Activated T-helper 2 cell treated with anti-CD3 and anti-CD28 coated beads, Interferon-gamma antibody, Interleukin-2, Interleukin-4, amounts not matched to agents 10 μg/mL and 5 μg/mL and 100 μg/mL, durations not matched to agents 14 hours and 24 hours and 36 hours (primary cell): Measurements from ENCODE around the gene PROSER1. TPM values are rescaled to one million over a fixed set of nuclear protein-coding genes. Genes with fewer than 3 reads are reported as not detected.
"Not testable (repeated sequence)": the region's sequence is repeated elsewhere in the genome, so short reads cannot be mapped to it uniquely, and the experiment has no call there.

Experiments
- DNase-seq: peaks from one replicate; pipeline ENCODE4 v3.0.0; 2021; ENCODE audit warnings: low spot score
- H3K27ac Mint-ChIP-seq: one replicate; pipeline ENCODE4 v1.8.0; 2021; ENCODE audit warnings: mixed read lengths
- H3K27me3 Mint-ChIP-seq: one replicate; pipeline ENCODE4 v1.8.0; 2021; ENCODE audit warnings: low read depth, mixed read lengths
- H3K36me3 Mint-ChIP-seq: one replicate; pipeline ENCODE4 v1.8.0; 2021; ENCODE audit warnings: low read depth, mixed read lengths
- H3K4me1 Mint-ChIP-seq: one replicate; pipeline ENCODE4 v1.8.0; 2021; ENCODE audit warnings: low read depth, mixed read lengths
- H3K4me3 Mint-ChIP-seq: one replicate; pipeline ENCODE4 v1.8.0; 2021; ENCODE audit warnings: low read depth, mild to moderate bottlenecking, moderate library complexity, mixed read lengths
- H3K9me3 Mint-ChIP-seq: one replicate; pipeline ENCODE4 v1.8.0; 2021; ENCODE audit warnings: mixed read lengths
- intact Hi-C: fragments of 100-400 bp; cut with micrococcal nuclease; formaldehyde crosslinking; loops from one replicate; pipeline ENCODE4 v1.15.1; 2023
- total RNA-seq: library from RNA; stranded (reverse); gene quantifications from 2 replicates; pipeline ENCODE4 v1.2.3, GENCODE V29; 2022

The PROSER1 gene
- total RNA-seq, 1 donor from 2014 or later: 90.9 TPM

- Mint-ChIP-seq H3K27ac (no peak overlapping the region), H3K4me1 (peaks cover 15% of the 10 kb centered on the region), H3K9me3 (no peaks in the 10 kb centered on the region), H3K4me3 (no peak overlapping the region), H3K27me3 (no peaks in the 10 kb centered on the region), H3K36me3 (peaks cover 73% of the 10 kb centered on the region)
- DNase-seq: no peak
- intact Hi-C loops: no loop called here
These were observed 16.9 kb downstream of the PROSER1 start for GRCh38 chr13:39020853-39021462.

- Mint-ChIP-seq H3K27ac (peak overlapping the region; percentile 28), H3K4me1 (peaks cover 15% of the 10 kb centered on the region), H3K9me3 (no peaks in the 10 kb centered on the region), H3K27me3 (no peaks in the 10 kb centered on the region), H3K36me3 (peaks cover 76% of the 10 kb centered on the region), H3K4me3 (no peak overlapping the region)
- intact Hi-C loops: loop anchor here (2.0 kb wide), 1 partner anchor 66 kb away; no protein-coding TSS in a partner anchor
- DNase-seq: no peak
These were observed 21.1 kb downstream of the PROSER1 start for GRCh38 chr13:39016787-39017186.

- peaks cover 15% of the 10 kb centered on the region for H3K4me1 Mint-ChIP-seq
- intact Hi-C loops: loop anchor here (2.0 kb wide), 1 partner anchor 65 kb away; no protein-coding TSS in a partner anchor
- no peak overlapping the region for H3K27ac Mint-ChIP-seq
- no peak for DNase-seq
- H3K27me3 Mint-ChIP-seq: no peaks in the 10 kb centered on the region
- peaks cover 76% of the 10 kb centered on the region for H3K36me3 Mint-ChIP-seq
- H3K9me3 Mint-ChIP-seq: no peaks in the 10 kb centered on the region
- no peak overlapping the region for H3K4me3 Mint-ChIP-seq
These were observed 21.8 kb downstream of the PROSER1 start for GRCh38 chr13:39016087-39016486.

GRCh38 chr13:39013462-39013861 is 24.4 kb downstream of the PROSER1 start:
- intact Hi-C loops: no loop called here

GRCh38 chr13:39012608-39013007 is 25.3 kb downstream of the PROSER1 start:
- Mint-ChIP-seq H3K27ac (no peak overlapping the region), H3K36me3 (peaks cover 78% of the 10 kb centered on the region), H3K4me1 (peaks cover 4% of the 10 kb centered on the region), H3K4me3 (no peak overlapping the region), H3K9me3 (no peaks in the 10 kb centered on the region), H3K27me3 (no peaks in the 10 kb centered on the region)
- DNase-seq: no peak
- intact Hi-C loops: no loop called here

More at GRCh38 chr13:39013462-39013861, 24.4 kb downstream of the PROSER1 start:
- DNase-seq: no peak
- Mint-ChIP-seq H3K9me3 (no peaks in the 10 kb centered on the region), H3K4me3 (no peak overlapping the region), H3K4me1 (peaks cover 11% of the 10 kb centered on the region), H3K27me3 (no peaks in the 10 kb centered on the region), H3K36me3 (peaks cover 78% of the 10 kb centered on the region), H3K27ac (peak overlapping the region; percentile 1)

GRCh38 chr13:39006371-39007111 is 31.3 kb downstream of the PROSER1 start:
- H3K27me3 Mint-ChIP-seq, H3K9me3 Mint-ChIP-seq, DNase-seq, intact Hi-C loops, H3K27ac Mint-ChIP-seq, H3K4me1 Mint-ChIP-seq, H3K4me3 Mint-ChIP-seq: not testable (repeated sequence)
- H3K36me3 Mint-ChIP-seq: peaks cover 36% of the 10 kb centered on the region

- H3K4me1 Mint-ChIP-seq: no peaks in the 10 kb centered on the region
- intact Hi-C loops: no loop called here
- no peak for DNase-seq
- H3K9me3 Mint-ChIP-seq: no peaks in the 10 kb centered on the region
- no peak overlapping the region for H3K4me3 Mint-ChIP-seq
- H3K27me3 Mint-ChIP-seq: no peaks in the 10 kb centered on the region
- H3K27ac Mint-ChIP-seq: no peak overlapping the region
- H3K36me3 Mint-ChIP-seq: no peaks in the 10 kb centered on the region
These were observed 39.1 kb downstream of the PROSER1 start for GRCh38 chr13:38998739-38999138.

- H3K4me3 Mint-ChIP-seq: no peak overlapping the region
- no peak for DNase-seq
- H3K27me3 Mint-ChIP-seq: peaks cover 4% of the 10 kb centered on the region
- intact Hi-C loops: loop anchor here (2.0 to 5.0 kb wide), 2 partner anchors 15 to 41 kb away; no protein-coding TSS in a partner anchor
- H3K27ac Mint-ChIP-seq: no peak overlapping the region
- H3K36me3 Mint-ChIP-seq: no peaks in the 10 kb centered on the region
- H3K9me3 Mint-ChIP-seq: no peaks in the 10 kb centered on the region
- no peaks in the 10 kb centered on the region for H3K4me1 Mint-ChIP-seq
These were observed 44.5 kb downstream of the PROSER1 start for GRCh38 chr13:38993381-38993780.

GRCh38 chr13:38990693-38991092 is 47.2 kb downstream of the PROSER1 start, which contains the start of gene STOML3:
STOML3 (minus strand) TSS chr13:38990831; CDS start chr13:38990721, 110 bp downstream.
- no peaks in the 10 kb centered on the region for H3K9me3 Mint-ChIP-seq
- DNase-seq: no peak
- no peaks in the 10 kb centered on the region for H3K4me1 Mint-ChIP-seq
- no peaks in the 10 kb centered on the region for H3K36me3 Mint-ChIP-seq
- H3K4me3 Mint-ChIP-seq: no peak within 1 kb of the TSS
- no peak within 1 kb of the TSS for H3K27ac Mint-ChIP-seq
- H3K27me3 Mint-ChIP-seq: peaks cover 4% of the 10 kb centered on the region
- intact Hi-C loops: loop anchor here (5.0 kb wide), 1 partner anchor 38 kb away; no protein-coding TSS in a partner anchor

GRCh38 chr13:38981096-38981495 is 56.8 kb downstream of the PROSER1 start:
- H3K4me3 Mint-ChIP-seq: no peak overlapping the region
- DNase-seq: no peak

GRCh38 chr13:38980750-38981078 is 57.2 kb downstream of the PROSER1 start:
- Mint-ChIP-seq H3K4me1 (no peaks in the 10 kb centered on the region), H3K27ac (no peak overlapping the region), H3K4me3 (no peak overlapping the region), H3K36me3 (no peaks in the 10 kb centered on the region), H3K9me3 (no peaks in the 10 kb centered on the region), H3K27me3 (peaks cover 5% of the 10 kb centered on the region)
- no peak for DNase-seq
- intact Hi-C loops: no loop called here

More at GRCh38 chr13:38981096-38981495, 56.8 kb downstream of the PROSER1 start:
- Mint-ChIP-seq H3K27ac (no peak overlapping the region), H3K4me1 (no peaks in the 10 kb centered on the region), H3K9me3 (no peaks in the 10 kb centered on the region), H3K36me3 (no peaks in the 10 kb centered on the region), H3K27me3 (peaks cover 5% of the 10 kb centered on the region)
- intact Hi-C loops: no loop called here

GRCh38 chr13:38979891-38980749 is 57.8 kb downstream of the PROSER1 start:
- H3K36me3 Mint-ChIP-seq: no peaks in the 10 kb centered on the region
- no peak overlapping the region for H3K4me3 Mint-ChIP-seq
- peaks cover 3% of the 10 kb centered on the region for H3K27me3 Mint-ChIP-seq
- H3K4me1 Mint-ChIP-seq: no peaks in the 10 kb centered on the region
- H3K27ac Mint-ChIP-seq: no peak overlapping the region
- intact Hi-C loops: no loop called here
- no peak for DNase-seq
- no peaks in the 10 kb centered on the region for H3K9me3 Mint-ChIP-seq
